HepG2 (cell line): ENCODE data around the gene CDH13.

Experiments used
- MZF1 ChIP-seq: sonication (generic); formaldehyde crosslinking; IDR thresholded peaks from 2 replicates; pipeline ENCODE4 v1.8.1; 2023; ENCODE audit warnings: mild to moderate bottlenecking, missing genetic modification reagents, borderline replicate concordance
- POLR2AphosphoS5 ChIP-seq: IDR thresholded peaks from 2 replicates; pipeline ENCODE4 v1.6.1; 2012; ENCODE audit warnings: low read depth, low read length
- TAF15 ChIP-seq: fragments of 200-400 bp; formaldehyde crosslinking; IDR thresholded peaks from one replicate; pipeline ENCODE4 v1.6.1; 2018; ENCODE audit warnings: mild to moderate bottlenecking, low read depth, low read length; ENCODE audit not compliant: poor library complexity, severe bottlenecking

DNA sequence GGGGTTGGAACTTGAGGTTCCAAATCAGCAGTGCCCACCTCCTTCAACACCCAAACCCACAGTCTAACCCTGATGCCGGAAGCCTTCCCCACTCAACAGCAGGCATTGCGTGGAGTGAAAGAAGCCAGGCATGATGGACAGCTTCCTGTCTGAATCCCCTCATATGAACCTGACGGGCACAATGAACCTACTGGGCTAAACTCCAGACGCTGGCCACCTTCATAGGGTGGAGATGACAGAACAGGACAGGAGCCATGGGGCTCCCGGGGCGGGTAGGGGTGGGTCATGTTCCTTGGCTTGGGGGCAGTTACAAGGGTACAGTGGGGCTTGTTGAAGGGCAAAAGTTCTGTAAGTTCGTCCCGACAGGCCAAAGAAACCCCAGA lies 1180.5 kb downstream of the CDH13 start:
- TF ChIP-seq POLR2AphosphoS5 (no peak), TAF15 (no peak), MZF1 (no peak)
